Esophagus (tissue), 2 donors: ENCODE data around the gene MUC12. TPM values are rescaled to one million over a fixed set of nuclear protein-coding genes. Genes with fewer than 3 reads are reported as not detected.
"Not testable (repeated sequence)": the region's sequence is repeated elsewhere in the genome, so short reads cannot be mapped to it uniquely, and the experiment has no call there.

ENCODE experiments used
- H3K27ac ChIP-seq, 2 donors: one replicate each; pipeline ENCODE4 v1.5.1; 2013; ENCODE audit warnings: low read depth in 2 of 2, mild to moderate bottlenecking in 2 of 2, inconsistent platforms in 1 of 2, low read length in 1 of 2, moderate library complexity in 1 of 2
- H3K27me3 ChIP-seq, 2 donors: one replicate each; pipeline ENCODE4 v1.6.1; 2013; ENCODE audit warnings: low read length in 2 of 2, control low read depth in 1 of 2, mild to moderate bottlenecking in 1 of 2; ENCODE audit not compliant: insufficient read depth in 2 of 2, control insufficient read depth in 1 of 2
- H3K36me3 ChIP-seq, 2 donors: one replicate each; pipeline ENCODE4 v1.6.1; 2013; ENCODE audit warnings: low read length in 1 of 2; ENCODE audit not compliant: control insufficient read depth in 2 of 2, insufficient read depth in 2 of 2
- H3K4me1 ChIP-seq, 2 donors: one replicate each; pipeline ENCODE4 v1.6.1; 2013; ENCODE audit warnings: low read length in 1 of 2; ENCODE audit not compliant: control insufficient read depth in 2 of 2, insufficient read depth in 2 of 2
- H3K4me3 ChIP-seq, 2 donors: one replicate each; pipeline ENCODE4 v1.5.1; 2013; ENCODE audit warnings: low read length in 2 of 2, mild to moderate bottlenecking in 2 of 2, low read depth in 1 of 2, moderate library complexity in 1 of 2
- H3K9me3 ChIP-seq, 2 donors: one replicate each; pipeline ENCODE4 v1.6.1; 2013; ENCODE audit warnings: mild to moderate bottlenecking in 2 of 2, low read depth in 1 of 2, low read length in 1 of 2, moderate library complexity in 1 of 2; ENCODE audit not compliant: control insufficient read depth in 2 of 2, insufficient read depth in 1 of 2
- WGBS, 2 donors: extraction: QIAGEN DNeasy Blood & Tissue Kit; methylation state at CpG; one replicate each; pipeline ENCODE4 v1.1.7; 2013; 5-methylcytosine and 5-hydroxymethylcytosine counted together
- polyA plus RNA-seq, 2 donors: library from polyadenylated mRNA; stranded (reverse); fragments of 200-250 nt; gene quantifications; one replicate each; pipeline ENCODE4 v1.2.3, GENCODE V29; 2013
- donor health status: healthy with polysubstance abuse.
- donor health status: Bipolar disorder and iron deficiency.

Gene MUC12, protein sequence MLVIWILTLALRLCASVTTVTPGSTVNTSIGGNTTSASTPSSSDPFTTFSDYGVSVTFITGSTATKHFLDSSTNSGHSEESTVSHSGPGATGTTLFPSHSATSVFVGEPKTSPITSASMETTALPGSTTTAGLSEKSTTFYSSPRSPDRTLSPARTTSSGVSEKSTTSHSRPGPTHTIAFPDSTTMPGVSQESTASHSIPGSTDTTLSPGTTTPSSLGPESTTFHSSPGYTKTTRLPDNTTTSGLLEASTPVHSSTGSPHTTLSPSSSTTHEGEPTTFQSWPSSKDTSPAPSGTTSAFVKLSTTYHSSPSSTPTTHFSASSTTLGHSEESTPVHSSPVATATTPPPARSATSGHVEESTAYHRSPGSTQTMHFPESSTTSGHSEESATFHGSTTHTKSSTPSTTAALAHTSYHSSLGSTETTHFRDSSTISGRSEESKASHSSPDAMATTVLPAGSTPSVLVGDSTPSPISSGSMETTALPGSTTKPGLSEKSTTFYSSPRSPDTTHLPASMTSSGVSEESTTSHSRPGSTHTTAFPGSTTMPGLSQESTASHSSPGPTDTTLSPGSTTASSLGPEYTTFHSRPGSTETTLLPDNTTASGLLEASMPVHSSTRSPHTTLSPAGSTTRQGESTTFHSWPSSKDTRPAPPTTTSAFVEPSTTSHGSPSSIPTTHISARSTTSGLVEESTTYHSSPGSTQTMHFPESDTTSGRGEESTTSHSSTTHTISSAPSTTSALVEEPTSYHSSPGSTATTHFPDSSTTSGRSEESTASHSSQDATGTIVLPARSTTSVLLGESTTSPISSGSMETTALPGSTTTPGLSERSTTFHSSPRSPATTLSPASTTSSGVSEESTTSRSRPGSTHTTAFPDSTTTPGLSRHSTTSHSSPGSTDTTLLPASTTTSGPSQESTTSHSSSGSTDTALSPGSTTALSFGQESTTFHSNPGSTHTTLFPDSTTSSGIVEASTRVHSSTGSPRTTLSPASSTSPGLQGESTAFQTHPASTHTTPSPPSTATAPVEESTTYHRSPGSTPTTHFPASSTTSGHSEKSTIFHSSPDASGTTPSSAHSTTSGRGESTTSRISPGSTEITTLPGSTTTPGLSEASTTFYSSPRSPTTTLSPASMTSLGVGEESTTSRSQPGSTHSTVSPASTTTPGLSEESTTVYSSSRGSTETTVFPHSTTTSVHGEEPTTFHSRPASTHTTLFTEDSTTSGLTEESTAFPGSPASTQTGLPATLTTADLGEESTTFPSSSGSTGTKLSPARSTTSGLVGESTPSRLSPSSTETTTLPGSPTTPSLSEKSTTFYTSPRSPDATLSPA (N-terminal part only)
- under 1 TPM; 0.13 to 0.28 TPM for polyA plus RNA-seq

DNA sequence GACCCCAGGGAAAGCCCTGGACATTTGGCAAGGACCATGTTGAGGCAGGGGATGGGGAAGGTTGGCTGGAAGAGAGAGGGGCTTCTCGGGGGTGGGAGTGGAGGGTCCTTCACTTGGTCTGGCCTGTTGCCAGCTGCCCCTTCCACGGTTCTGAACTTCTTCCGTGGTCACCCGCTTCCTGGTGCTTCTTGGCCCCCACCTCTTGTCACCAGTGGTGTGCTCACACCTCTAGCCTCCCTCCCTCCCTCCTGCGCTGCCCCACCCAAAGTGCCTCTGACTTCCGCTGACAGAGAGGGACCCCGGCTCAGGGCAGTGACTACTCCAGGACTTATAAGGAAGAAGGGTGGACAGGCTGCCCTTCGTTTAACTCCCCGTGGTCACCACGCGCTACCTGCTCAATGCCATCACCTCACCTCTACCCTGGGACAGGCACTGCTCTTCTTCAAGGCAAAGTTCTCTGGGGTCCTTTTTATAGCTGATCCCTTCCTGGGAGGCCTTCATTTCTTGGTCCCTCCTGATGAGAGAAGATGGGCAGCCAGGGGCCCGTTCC is at the start of gene MUC12:
MUC12 (plus strand) TSS at position 500 of the 550 bp plus-strand sequence. CDS start 58 bp downstream, outside the sequence.
- Histone ChIP-seq H3K27me3 (peaks cover 0 to 30% of the 10 kb centered on the region in 2 donors), H3K4me3 (no peak within 1 kb of the TSS), H3K27ac (no peak within 1 kb of the TSS)

DNA sequence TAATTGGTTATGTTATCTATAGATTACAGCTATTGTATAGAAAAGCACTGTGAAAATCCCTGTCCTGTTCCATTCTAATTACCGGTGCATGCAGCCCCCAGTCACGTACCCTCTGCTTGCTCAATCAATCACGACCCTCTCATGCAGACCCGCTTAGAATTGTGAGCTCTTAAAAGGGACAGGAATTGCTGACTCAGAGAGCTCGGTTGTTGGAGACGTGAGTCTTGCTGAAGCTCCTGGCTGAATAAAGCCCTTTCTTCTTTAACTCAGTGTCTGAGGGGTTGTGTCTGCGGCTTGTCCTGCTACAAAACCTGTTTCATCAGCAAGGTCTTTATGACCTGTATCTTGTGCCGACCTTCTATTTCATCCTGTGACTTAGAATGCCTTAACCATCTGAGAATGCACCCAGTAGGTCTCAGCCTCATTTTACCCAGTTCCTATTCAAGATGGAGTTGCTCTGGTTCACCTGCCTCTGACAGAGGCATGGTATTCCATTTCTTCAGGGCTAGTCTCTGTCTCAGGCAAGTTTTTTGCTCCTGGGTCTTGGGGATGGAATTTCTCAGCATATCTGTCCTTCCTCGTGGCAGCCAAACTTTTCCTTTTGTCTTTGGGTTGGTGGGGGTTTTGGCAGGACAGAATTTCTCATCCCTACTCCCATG is 49.5 kb upstream of the MUC12 start:
- not testable (repeated sequence) for H3K36me3 ChIP-seq, H3K4me1 ChIP-seq, H3K27me3 ChIP-seq, H3K4me3 ChIP-seq, H3K9me3 ChIP-seq, H3K27ac ChIP-seq
- WGBS, 2 donors: 69 to 70% methylated on average over 9 of the region's 9 CpGs

More for the DNA sequence above, at the start of gene MUC12:
- H3K9me3 ChIP-seq: peaks cover 0 to 6% of the 10 kb centered on the region in 2 donors
- H3K4me1 ChIP-seq: peaks cover 10 to 12% of the 10 kb centered on the region in 2 donors
- H3K36me3 ChIP-seq: no peaks in the 10 kb centered on the region
- WGBS, 2 donors: 57 to 62% methylated on average over 12 of the region's 12 CpGs

DNA sequence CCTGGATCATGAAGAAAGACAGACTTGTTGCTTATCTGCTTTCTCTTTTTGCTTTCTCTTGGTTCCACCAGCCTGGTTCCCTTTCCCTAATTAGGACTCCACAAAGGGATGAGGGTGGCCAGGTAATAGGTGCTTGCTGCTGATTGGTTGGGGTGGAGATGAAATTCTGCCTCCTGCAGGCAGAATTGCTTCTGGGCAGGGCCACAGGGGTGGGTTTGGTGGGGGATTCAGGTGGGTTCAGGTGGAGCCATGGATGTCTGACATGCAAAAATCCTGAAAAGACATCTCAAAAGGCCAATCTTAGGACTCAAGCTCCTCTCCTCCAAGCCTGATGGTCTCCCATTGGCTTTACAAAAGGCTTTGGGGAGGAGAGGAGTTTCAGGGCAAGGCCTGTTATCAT is 48.3 kb upstream of the MUC12 start:
- Histone ChIP-seq H3K4me3 (no peak overlapping the region), H3K27ac (no peak overlapping the region), H3K36me3 (no peaks in the 10 kb centered on the region)

DNA sequence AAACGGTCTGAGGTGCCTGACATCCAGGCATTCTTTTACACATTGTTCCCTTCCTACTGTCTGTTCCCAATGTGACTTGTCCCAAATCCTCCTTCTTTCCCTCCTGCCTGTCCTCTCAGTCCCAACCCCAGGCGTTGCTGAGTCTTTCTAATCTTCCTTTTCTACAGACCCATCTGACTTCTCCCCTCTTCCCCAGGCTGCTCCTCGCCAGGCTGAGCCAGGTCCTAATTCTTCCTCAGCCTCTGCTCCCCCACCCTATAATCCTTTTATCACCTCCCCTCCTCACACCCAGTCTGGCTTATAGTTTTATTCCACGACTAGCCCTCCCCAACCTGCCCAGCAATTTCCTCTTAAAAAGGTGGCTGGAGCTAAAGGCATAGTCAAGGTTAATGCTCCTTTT is 45.7 kb upstream of the MUC12 start:
- not testable (repeated sequence) for H3K4me3 ChIP-seq, H3K4me1 ChIP-seq, H3K27me3 ChIP-seq, H3K9me3 ChIP-seq, H3K36me3 ChIP-seq, H3K27ac ChIP-seq
- WGBS, 2 donors: 45 to 54% methylated on average over 4 of the region's 4 CpGs

More for the DNA sequence above, 48.3 kb upstream of the MUC12 start:
- no peaks in the 10 kb centered on the region for H3K9me3 ChIP-seq
- no peaks in the 10 kb centered on the region for H3K27me3 ChIP-seq
- H3K4me1 ChIP-seq: no peaks in the 10 kb centered on the region

DNA sequence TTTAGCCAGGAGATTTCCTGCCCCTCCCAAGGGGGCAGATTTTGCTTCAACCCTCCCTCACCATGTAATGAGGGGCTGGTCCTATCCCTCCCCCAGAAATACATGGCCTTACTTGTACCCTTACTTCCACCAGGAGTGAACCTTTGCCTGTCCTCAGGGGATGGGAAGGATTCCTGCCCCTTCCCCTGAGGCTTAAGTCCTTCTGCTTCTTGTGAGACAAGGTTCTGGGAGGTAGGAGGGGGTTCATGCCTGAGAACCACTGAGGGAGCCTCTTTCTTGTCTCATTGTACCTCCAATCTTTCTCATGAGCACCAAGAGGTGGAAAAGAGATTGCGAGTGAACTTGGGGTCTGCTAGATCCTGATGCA is 39.6 kb upstream of the MUC12 start:
- Histone ChIP-seq H3K27ac (no peak overlapping the region), H3K9me3 (no peaks in the 10 kb centered on the region), H3K4me1 (no peaks in the 10 kb centered on the region), H3K27me3 (no peaks in the 10 kb centered on the region), H3K4me3 (no peak overlapping the region), H3K36me3 (no peaks in the 10 kb centered on the region)
- 94 to 95% methylated on average over 1 of the region's 1 CpG for WGBS, 2 donors

DNA sequence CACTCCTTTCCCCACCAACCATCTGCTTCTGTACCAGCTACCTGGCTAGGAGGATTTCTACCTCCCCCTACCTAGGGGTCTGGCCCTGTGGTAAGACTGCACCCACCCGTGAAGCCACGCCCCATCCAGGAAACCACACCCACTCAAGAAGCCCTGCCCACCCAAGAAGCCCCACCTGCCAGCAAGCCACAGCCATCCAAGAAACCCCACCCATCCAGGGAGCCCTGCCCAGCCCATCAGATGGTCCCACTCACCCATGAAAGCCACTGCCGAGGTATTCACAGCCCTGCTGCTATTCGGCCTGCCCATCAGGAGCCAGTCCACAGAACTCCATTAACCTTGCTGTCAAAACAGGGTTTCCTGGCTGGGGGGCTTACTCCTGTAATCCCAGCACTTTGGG is 35.6 kb upstream of the MUC12 start:
- Histone ChIP-seq H3K27ac (no peak overlapping the region), H3K9me3 (no peaks in the 10 kb centered on the region), H3K27me3 (no peaks in the 10 kb centered on the region), H3K4me3 (no peak overlapping the region), H3K36me3 (no peaks in the 10 kb centered on the region), H3K4me1 (no peaks in the 10 kb centered on the region)
- 48 to 51% methylated on average over 4 of the region's 4 CpGs for WGBS, 2 donors

DNA sequence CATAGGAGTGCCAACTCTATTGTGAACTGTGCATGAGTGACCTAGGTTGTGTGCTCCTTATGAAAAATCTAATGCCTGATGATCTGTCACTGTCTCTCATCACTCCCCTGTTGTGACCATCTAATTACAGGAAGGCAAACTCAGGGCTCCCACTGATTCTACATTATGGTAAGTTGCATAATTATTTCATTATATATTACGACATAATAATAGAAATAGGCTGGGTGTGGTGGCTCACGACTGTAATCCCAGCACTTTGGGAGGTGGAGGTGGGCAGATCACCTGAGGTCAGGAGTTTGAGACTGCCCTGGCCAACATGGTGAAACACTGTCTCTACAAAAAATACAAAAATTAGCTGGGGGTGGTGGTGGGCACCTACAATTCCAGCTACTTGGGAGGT is 34.0 kb upstream of the MUC12 start:
- WGBS, 2 donors: 54 to 74% methylated on average over 2 of the region's 2 CpGs
- not testable (repeated sequence) for H3K27me3 ChIP-seq, H3K4me1 ChIP-seq, H3K36me3 ChIP-seq, H3K9me3 ChIP-seq, H3K4me3 ChIP-seq, H3K27ac ChIP-seq

DNA sequence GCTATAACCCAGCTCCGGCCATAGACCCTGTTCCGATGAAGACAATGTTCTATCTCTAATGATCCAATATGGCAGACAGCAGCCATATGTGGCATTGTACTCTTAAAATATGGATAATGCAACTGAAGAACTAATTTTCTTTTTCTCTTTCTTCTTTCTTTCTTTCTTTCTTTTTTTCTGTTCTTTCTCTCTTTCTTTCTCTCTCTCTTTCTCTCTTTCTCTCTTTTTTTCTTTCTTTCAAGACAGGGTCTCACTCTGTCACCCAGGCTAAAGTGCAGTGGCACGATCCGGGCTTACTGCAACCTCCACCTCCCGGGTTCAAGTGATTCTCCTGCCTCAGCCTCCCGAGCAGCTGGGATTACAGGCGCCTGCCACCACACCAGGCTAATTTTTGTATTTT is 33.2 kb upstream of the MUC12 start:
- WGBS, 2 donors: 88 to 90% methylated on average over 7 of the region's 7 CpGs

More for the DNA sequence above, 33.2 kb upstream of the MUC12 start:
- not testable (repeated sequence) for H3K9me3 ChIP-seq, H3K27me3 ChIP-seq, H3K4me1 ChIP-seq, H3K36me3 ChIP-seq, H3K27ac ChIP-seq, H3K4me3 ChIP-seq
